ENCODE results near the gene OR52L1. TPM values are rescaled to one million over a fixed set of nuclear protein-coding genes. Genes with fewer than 3 reads are reported as not detected.

The OR52L1 gene
- total and polyA plus RNA-seq, 10 of the 15 experiments (the other 5 are each of a cell fraction or from before 2014, with no cell fraction given), result not detected

GRCh38 chr11:6027501-6027900, 40.7 kb upstream of the OR52L1 start:
- no peak overlapping the region for H3K4me3 ChIP-seq
- no peaks in the 10 kb centered on the region for H3K27me3 ChIP-seq (replicated peaks in 1 of 2; ENCODE audit: control insufficient read depth in 2 of 2, insufficient read depth in 2 of 2, low read length in 1 of 2)
- H3K4me2 ChIP-seq (ENCODE audit: control insufficient read depth, insufficient read depth), result no peak overlapping the region
- no peak for FAIRE-seq
- no TSS peak for BruUV-seq (replicated peaks)
- ChIA-PET CTCF (no interaction called here), POLR2A (no interaction called here), RAD21 (ENCODE audit: unreplicated experiment) (no interaction called here), SMC1A (ENCODE audit: uncharacterized antibody, unreplicated experiment) (no interaction called here)
- no peaks in the 10 kb centered on the region for H3K79me2 ChIP-seq (ENCODE audit: control insufficient read depth, insufficient read depth, low read length)
- in situ Hi-C loops (cut with MboI) (no loop called here), intact Hi-C loops (cut with micrococcal nuclease; ENCODE audit: unreplicated experiment) (no loop called here)
- 7% methylated on average over 1 of the region's 1 CpG for WGBS (ENCODE audit: insufficient coverage, insufficient replicate concordance, low lambda C conversion rate, missing lambda C conversion rate)
- no peak for DNase-seq (ENCODE audit: low read depth, low spot score)
- no peak overlapping the region for H2AFZ ChIP-seq (ENCODE audit: control insufficient read depth, low read depth, low read length)
- no peak for ATAC-seq
- no peaks in the 10 kb centered on the region for H4K20me1 ChIP-seq (ENCODE audit: control insufficient read depth, insufficient read depth)
- no peaks in the 10 kb centered on the region for H3K9me3 ChIP-seq (replicated peaks; ENCODE audit: control insufficient read depth, insufficient read depth, low read length)
- no peak overlapping the region for H3K9ac ChIP-seq (ENCODE audit: control insufficient read depth, insufficient read depth, low read length)
- no peaks in the 10 kb centered on the region for H3K36me3 ChIP-seq (ENCODE audit: control insufficient read depth in 2 of 2, insufficient read depth in 2 of 2, low read length in 1 of 2)
- no peak for TF ChIP-seq POLR2AphosphoS2 (IDR thresholded peaks at IDR 0.05; ENCODE audit: low read depth, low read length)
- no peak for TF ChIP-seq CBX5 (IDR thresholded peaks at IDR 0.05; ENCODE audit: low read depth)
- no peak for TF ChIP-seq ZSCAN29 (IDR thresholded peaks at IDR 0.05)
- no peak for TF ChIP-seq JUNB (IDR thresholded peaks at IDR 0.05)
- no peak for TF ChIP-seq EED (IDR thresholded peaks at IDR 0.05; ENCODE audit: low read depth)
- TF ChIP-seq GATAD2B (conservative IDR thresholded peaks at IDR 0.05; ENCODE audit: low read depth), result no peak
- TF ChIP-seq MAX (IDR thresholded peaks at IDR 0.05; ENCODE audit: low read depth, low read length), result no peak
- no peak for TF ChIP-seq HDGF (IDR thresholded peaks at IDR 0.05)
- no peak for TF ChIP-seq ZNF384 (IDR thresholded peaks at IDR 0.05; ENCODE audit: borderline replicate concordance, low read depth, low read length)
- no peak for TF ChIP-seq FOXM1 (IDR thresholded peaks at IDR 0.05; ENCODE audit: low read depth, low read length)
- TF ChIP-seq BMI1 (IDR thresholded peaks at IDR 0.05; ENCODE audit: borderline replicate concordance), result no peak
- TF ChIP-seq BHLHE40 (IDR thresholded peaks at IDR 0.05; ENCODE audit: borderline replicate concordance in 1 of 2, low read depth in 2 of 2, low read length in 1 of 2), result no peak
- TF ChIP-seq, protein P1, sequence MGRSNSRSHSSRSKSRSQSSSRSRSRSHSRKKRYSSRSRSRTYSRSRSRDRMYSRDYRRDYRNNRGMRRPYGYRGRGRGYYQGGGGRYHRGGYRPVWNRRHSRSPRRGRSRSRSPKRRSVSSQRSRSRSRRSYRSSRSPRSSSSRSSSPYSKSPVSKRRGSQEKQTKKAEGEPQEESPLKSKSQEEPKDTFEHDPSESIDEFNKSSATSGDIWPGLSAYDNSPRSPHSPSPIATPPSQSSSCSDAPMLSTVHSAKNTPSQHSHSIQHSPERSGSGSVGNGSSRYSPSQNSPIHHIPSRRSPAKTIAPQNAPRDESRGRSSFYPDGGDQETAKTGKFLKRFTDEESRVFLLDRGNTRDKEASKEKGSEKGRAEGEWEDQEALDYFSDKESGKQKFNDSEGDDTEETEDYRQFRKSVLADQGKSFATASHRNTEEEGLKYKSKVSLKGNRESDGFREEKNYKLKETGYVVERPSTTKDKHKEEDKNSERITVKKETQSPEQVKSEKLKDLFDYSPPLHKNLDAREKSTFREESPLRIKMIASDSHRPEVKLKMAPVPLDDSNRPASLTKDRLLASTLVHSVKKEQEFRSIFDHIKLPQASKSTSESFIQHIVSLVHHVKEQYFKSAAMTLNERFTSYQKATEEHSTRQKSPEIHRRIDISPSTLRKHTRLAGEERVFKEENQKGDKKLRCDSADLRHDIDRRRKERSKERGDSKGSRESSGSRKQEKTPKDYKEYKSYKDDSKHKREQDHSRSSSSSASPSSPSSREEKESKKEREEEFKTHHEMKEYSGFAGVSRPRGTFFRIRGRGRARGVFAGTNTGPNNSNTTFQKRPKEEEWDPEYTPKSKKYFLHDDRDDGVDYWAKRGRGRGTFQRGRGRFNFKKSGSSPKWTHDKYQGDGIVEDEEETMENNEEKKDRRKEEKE (IDR thresholded peaks at IDR 0.05), result no peak
- TF ChIP-seq, protein P2, sequence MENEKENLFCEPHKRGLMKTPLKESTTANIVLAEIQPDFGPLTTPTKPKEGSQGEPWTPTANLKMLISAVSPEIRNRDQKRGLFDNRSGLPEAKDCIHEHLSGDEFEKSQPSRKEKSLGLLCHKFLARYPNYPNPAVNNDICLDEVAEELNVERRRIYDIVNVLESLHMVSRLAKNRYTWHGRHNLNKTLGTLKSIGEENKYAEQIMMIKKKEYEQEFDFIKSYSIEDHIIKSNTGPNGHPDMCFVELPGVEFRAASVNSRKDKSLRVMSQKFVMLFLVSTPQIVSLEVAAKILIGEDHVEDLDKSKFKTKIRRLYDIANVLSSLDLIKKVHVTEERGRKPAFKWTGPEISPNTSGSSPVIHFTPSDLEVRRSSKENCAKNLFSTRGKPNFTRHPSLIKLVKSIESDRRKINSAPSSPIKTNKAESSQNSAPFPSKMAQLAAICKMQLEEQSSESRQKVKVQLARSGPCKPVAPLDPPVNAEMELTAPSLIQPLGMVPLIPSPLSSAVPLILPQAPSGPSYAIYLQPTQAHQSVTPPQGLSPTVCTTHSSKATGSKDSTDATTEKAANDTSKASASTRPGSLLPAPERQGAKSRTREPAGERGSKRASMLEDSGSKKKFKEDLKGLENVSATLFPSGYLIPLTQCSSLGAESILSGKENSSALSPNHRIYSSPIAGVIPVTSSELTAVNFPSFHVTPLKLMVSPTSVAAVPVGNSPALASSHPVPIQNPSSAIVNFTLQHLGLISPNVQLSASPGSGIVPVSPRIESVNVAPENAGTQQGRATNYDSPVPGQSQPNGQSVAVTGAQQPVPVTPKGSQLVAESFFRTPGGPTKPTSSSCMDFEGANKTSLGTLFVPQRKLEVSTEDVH (IDR thresholded peaks at IDR 0.05; ENCODE audit: low read depth, partially characterized antibody), result no peak
- TF ChIP-seq, protein P3, sequence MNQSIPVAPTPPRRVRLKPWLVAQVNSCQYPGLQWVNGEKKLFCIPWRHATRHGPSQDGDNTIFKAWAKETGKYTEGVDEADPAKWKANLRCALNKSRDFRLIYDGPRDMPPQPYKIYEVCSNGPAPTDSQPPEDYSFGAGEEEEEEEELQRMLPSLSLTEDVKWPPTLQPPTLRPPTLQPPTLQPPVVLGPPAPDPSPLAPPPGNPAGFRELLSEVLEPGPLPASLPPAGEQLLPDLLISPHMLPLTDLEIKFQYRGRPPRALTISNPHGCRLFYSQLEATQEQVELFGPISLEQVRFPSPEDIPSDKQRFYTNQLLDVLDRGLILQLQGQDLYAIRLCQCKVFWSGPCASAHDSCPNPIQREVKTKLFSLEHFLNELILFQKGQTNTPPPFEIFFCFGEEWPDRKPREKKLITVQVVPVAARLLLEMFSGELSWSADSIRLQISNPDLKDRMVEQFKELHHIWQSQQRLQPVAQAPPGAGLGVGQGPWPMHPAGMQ (IDR thresholded peaks at IDR 0.05; ENCODE audit: borderline replicate concordance), result no peak
- no peak for TF ChIP-seq ATF3 (IDR thresholded peaks at IDR 0.05; ENCODE audit: borderline replicate concordance, extremely low read depth, low read depth, low read length)
- no peaks in the 10 kb centered on the region for H3K4me1 ChIP-seq (ENCODE audit: control insufficient read depth, insufficient read depth, low read length)
- H3K27ac ChIP-seq (ENCODE audit: control insufficient read depth, insufficient read depth), result no peak overlapping the region
